ENCODE results near the gene NAV2. TPM values are rescaled to one million over a fixed set of nuclear protein-coding genes. Genes with fewer than 3 reads are reported as not detected.

The NAV2 gene
- total RNA-seq, 1 experiment from 2014 or later, result 22.7 TPM

DNA sequence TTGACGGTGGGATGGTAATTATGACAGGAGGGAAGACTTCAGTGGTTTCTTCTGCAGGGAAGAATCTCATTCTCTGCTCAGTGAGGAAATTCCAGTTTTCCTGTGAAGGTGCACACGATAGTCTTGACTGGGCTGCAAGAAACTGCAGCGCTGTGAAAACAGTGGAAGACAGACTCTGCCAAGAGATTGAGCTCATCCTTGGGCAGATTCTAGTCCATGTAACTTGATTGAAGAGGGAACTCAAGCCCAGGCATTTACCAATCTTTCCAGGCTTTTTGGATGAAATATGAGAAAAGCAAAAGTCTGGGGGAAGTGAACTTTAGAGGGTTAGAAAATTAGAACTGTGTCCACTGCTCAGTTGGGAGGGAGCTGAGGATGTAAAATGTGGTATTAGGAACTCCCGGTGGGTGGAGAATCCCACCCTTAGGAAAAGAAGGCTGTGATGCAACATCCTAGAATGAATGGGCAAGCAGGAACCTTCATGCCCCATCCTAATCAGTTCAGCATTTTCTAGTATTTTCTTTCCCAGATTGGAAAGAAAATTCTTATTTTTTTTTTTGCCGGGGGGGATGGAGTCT lies 235.0 kb downstream of the NAV2 start:
- CTCF ChIA-PET, result no interaction called here
- in situ Hi-C loops (cut with HindIII; ENCODE audit: low pct_unique_long_range_greater_than_20kb, low sequenced_read_pairs), result no loop called here
- H3K4me1 ChIP-seq (ENCODE audit: control insufficient read depth, insufficient read depth, low read length), result no peaks in the 10 kb centered on the region; the same call in 1 of the 2 replicates
- H3K27me3 ChIP-seq (ENCODE audit: control insufficient read depth, insufficient read depth, low read length), result no peaks in the 10 kb centered on the region
- ATAC-seq (no peak), DNase-seq (ENCODE audit: low read depth, low spot score) (no peak)
- H3K9me3 ChIP-seq (ENCODE audit: control insufficient read depth, insufficient read depth, low read depth, low read length), result no peaks in the 10 kb centered on the region
- no peak overlapping the region for H3K27ac ChIP-seq (ENCODE audit: low read length)
- H3K4me3 ChIP-seq (ENCODE audit: low read depth in 2 of 2, low read length in 2 of 2), result no peak overlapping the region
- H3K36me3 ChIP-seq (ENCODE audit: control insufficient read depth, insufficient read depth, low read length), result no peaks in the 10 kb centered on the region
- intact Hi-C loops (cut with micrococcal nuclease; ENCODE audit: unreplicated experiment), result loop anchor here (10.0 kb wide), 1 partner anchor 407 kb away; no protein-coding TSS in a partner anchor
- no peak for TF ChIP-seq TCF7L2 (IDR thresholded peaks at IDR 0.05; ENCODE audit: low read depth, low read length)
- no peak for TF ChIP-seq SIN3A (IDR thresholded peaks at IDR 0.05; ENCODE audit: borderline replicate concordance, insufficient read depth, low read depth, low read length)
- no peak for TF ChIP-seq POLR2AphosphoS5 (IDR thresholded peaks at IDR 0.05; ENCODE audit: low read depth, low read length)
- POLR2A ChIA-PET, result no interaction called here
- no TSS peak for BruUV-seq (replicated peaks)

DNA sequence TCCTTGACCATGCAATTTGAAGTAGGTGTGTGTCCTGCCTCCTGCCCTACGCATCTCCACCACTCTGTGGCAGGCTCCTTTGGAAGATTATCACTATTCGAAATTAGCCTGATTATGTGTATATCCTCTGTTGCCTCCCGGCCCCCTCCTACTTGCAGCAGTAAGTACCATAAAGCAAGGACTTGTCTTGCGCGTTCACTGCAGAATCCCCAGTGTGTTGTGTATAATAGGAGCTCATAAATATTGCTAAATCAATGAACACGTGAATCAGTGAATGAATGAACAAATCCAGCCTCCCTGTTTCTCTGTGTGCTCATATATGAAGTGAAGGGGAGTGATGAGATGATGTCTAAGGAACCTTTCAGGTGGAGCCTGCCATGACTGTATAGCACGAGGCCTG lies 237.0 kb downstream of the NAV2 start:
- H3K27ac ChIP-seq (ENCODE audit: low read length), result no peak overlapping the region
- ChIA-PET POLR2A (no interaction called here), CTCF (no interaction called here)
- H3K36me3 ChIP-seq (ENCODE audit: control insufficient read depth, insufficient read depth, low read length), result no peaks in the 10 kb centered on the region
- no TSS peak for BruUV-seq (replicated peaks)
- TF ChIP-seq SIN3A (IDR thresholded peaks at IDR 0.05; ENCODE audit: borderline replicate concordance, insufficient read depth, low read depth, low read length) (no peak), POLR2AphosphoS5 (IDR thresholded peaks at IDR 0.05; ENCODE audit: low read depth, low read length) (no peak), TCF7L2 (IDR thresholded peaks at IDR 0.05; ENCODE audit: low read depth, low read length) (no peak)
- TF ChIP-seq, protein P1, sequence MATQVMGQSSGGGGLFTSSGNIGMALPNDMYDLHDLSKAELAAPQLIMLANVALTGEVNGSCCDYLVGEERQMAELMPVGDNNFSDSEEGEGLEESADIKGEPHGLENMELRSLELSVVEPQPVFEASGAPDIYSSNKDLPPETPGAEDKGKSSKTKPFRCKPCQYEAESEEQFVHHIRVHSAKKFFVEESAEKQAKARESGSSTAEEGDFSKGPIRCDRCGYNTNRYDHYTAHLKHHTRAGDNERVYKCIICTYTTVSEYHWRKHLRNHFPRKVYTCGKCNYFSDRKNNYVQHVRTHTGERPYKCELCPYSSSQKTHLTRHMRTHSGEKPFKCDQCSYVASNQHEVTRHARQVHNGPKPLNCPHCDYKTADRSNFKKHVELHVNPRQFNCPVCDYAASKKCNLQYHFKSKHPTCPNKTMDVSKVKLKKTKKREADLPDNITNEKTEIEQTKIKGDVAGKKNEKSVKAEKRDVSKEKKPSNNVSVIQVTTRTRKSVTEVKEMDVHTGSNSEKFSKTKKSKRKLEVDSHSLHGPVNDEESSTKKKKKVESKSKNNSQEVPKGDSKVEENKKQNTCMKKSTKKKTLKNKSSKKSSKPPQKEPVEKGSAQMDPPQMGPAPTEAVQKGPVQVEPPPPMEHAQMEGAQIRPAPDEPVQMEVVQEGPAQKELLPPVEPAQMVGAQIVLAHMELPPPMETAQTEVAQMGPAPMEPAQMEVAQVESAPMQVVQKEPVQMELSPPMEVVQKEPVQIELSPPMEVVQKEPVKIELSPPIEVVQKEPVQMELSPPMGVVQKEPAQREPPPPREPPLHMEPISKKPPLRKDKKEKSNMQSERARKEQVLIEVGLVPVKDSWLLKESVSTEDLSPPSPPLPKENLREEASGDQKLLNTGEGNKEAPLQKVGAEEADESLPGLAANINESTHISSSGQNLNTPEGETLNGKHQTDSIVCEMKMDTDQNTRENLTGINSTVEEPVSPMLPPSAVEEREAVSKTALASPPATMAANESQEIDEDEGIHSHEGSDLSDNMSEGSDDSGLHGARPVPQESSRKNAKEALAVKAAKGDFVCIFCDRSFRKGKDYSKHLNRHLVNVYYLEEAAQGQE (IDR thresholded peaks at IDR 0.05; ENCODE audit: insufficient read depth in 1 of 2, low read depth in 2 of 2, low read length in 1 of 2), result no peak
- TF ChIP-seq, protein P2, sequence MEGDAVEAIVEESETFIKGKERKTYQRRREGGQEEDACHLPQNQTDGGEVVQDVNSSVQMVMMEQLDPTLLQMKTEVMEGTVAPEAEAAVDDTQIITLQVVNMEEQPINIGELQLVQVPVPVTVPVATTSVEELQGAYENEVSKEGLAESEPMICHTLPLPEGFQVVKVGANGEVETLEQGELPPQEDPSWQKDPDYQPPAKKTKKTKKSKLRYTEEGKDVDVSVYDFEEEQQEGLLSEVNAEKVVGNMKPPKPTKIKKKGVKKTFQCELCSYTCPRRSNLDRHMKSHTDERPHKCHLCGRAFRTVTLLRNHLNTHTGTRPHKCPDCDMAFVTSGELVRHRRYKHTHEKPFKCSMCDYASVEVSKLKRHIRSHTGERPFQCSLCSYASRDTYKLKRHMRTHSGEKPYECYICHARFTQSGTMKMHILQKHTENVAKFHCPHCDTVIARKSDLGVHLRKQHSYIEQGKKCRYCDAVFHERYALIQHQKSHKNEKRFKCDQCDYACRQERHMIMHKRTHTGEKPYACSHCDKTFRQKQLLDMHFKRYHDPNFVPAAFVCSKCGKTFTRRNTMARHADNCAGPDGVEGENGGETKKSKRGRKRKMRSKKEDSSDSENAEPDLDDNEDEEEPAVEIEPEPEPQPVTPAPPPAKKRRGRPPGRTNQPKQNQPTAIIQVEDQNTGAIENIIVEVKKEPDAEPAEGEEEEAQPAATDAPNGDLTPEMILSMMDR (IDR thresholded peaks at IDR 0.05), result no peak
- in situ Hi-C loops (cut with HindIII; ENCODE audit: low pct_unique_long_range_greater_than_20kb, low sequenced_read_pairs) (no loop called here), intact Hi-C loops (cut with micrococcal nuclease; ENCODE audit: unreplicated experiment) (loop anchor here (2.0 to 10.0 kb wide), 3 partner anchors 161 to 405 kb away; no protein-coding TSS in a partner anchor)
- peaks cover 4% of the 10 kb centered on the region for H3K4me1 ChIP-seq (ENCODE audit: control insufficient read depth, insufficient read depth, low read length)
- no peaks in the 10 kb centered on the region for H3K9me3 ChIP-seq (ENCODE audit: control insufficient read depth, insufficient read depth, low read depth, low read length)
- ATAC-seq (no peak), DNase-seq (ENCODE audit: low read depth, low spot score) (no peak)
- H3K27me3 ChIP-seq (ENCODE audit: control insufficient read depth, insufficient read depth, low read length), result no peaks in the 10 kb centered on the region
- no peak overlapping the region for H3K4me3 ChIP-seq (ENCODE audit: low read depth in 2 of 2, low read length in 2 of 2)

DNA sequence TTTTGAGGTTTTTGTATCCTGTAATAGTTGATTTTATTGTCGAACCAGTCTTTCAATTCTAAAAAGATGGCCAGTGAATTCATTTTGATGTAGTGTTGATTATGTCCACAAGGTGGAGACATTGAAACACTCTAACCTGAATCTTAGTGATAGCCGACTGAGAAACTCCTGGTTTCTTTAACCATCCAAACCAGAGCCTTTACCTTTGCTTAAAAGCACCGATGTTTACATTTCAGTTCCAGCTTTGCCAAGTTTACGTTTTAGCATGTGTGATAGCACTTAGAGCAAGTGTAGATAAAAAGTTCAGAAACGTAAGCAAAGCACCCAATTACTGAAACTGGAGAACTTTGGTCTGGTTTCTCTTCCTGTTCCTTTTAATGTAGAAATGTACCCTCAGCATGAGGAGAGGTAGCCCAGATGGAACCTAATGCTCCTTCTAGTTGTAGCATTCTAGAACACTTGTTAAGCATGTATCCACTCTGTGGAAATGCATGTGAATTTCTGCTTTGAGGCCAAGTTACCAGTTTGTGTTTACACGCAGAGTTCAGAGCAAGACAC lies 239.0 kb downstream of the NAV2 start:
- no peaks in the 10 kb centered on the region for H3K36me3 ChIP-seq (ENCODE audit: control insufficient read depth, insufficient read depth, low read length)
- CTCF ChIA-PET, result interaction anchor here (0.9 kb wide), 1 partner anchor 47 kb away, joined by 3 read pairs; no protein-coding TSS in a partner anchor
- 0 out of 2 replicates have a peak overlapping the region, but pooled peaks have one; percentile 29 for H3K27ac ChIP-seq (ENCODE audit: low read length)
- H3K27me3 ChIP-seq (ENCODE audit: control insufficient read depth, insufficient read depth, low read length), result no peaks in the 10 kb centered on the region
- peak; percentile 59 for ATAC-seq
- peaks cover 4% of the 10 kb centered on the region for H3K4me1 ChIP-seq (ENCODE audit: control insufficient read depth, insufficient read depth, low read length)
- no TSS peak for BruUV-seq (replicated peaks)
- DNase-seq (ENCODE audit: low read depth, low spot score), result peak; percentile 25
- no peak for TF ChIP-seq POLR2AphosphoS5 (IDR thresholded peaks at IDR 0.05; ENCODE audit: low read depth, low read length)
- TF ChIP-seq, protein P2 (IDR thresholded peaks at IDR 0.05), result peak; percentile 73
- H3K9me3 ChIP-seq (ENCODE audit: control insufficient read depth, insufficient read depth, low read depth, low read length), result no peaks in the 10 kb centered on the region
- intact Hi-C loops (cut with micrococcal nuclease; ENCODE audit: unreplicated experiment) (loop anchor here (2.0 kb wide), 2 partner anchors 159 to 181 kb away; no protein-coding TSS in a partner anchor), in situ Hi-C loops (cut with HindIII; ENCODE audit: low pct_unique_long_range_greater_than_20kb, low sequenced_read_pairs) (no loop called here)
- POLR2A ChIA-PET, result interaction anchor here (0.6 kb wide), 1 partner anchor 36 kb away, joined by 3 read pairs; no protein-coding TSS in a partner anchor
- no peak overlapping the region for H3K4me3 ChIP-seq (ENCODE audit: low read depth in 2 of 2, low read length in 2 of 2)
